ENCODE results near the gene C1QL1.
"Not testable (repeated sequence)": the region's sequence is repeated elsewhere in the genome, so short reads cannot be mapped to it uniquely, and the experiment has no call there.

C1QL1 gene

GRCh38 chr17:44961921-44962350, 6.2 kb downstream of the C1QL1 start:
- no peak for DNase-seq (ENCODE audit: low read depth)

GRCh38 chr17:44960691-44961090, 7.4 kb downstream of the C1QL1 start:
- no peak for DNase-seq (ENCODE audit: low read depth)

- DNase-seq (ENCODE audit: low read depth), result no peak
Measured at GRCh38 chr17:44959821-44960531, 8.1 kb downstream of the C1QL1 start.

GRCh38 chr17:44956998-44957981, 10.8 kb downstream of the C1QL1 start:
- no peak for DNase-seq (ENCODE audit: low read depth)

GRCh38 chr17:44955674-44956425, 12.3 kb downstream of the C1QL1 start:
- DNase-seq (ENCODE audit: low read depth), result no peak

GRCh38 chr17:44952946-44953475, 15.1 kb downstream of the C1QL1 start:
- no peak for DNase-seq (ENCODE audit: low read depth)

- DNase-seq (ENCODE audit: low read depth), result no peak
Measured at GRCh38 chr17:44948315-44948795, 19.7 kb downstream of the C1QL1 start.

- DNase-seq (ENCODE audit: low read depth), result peak; percentile 94
Measured at GRCh38 chr17:44947461-44948314, 20.4 kb downstream of the C1QL1 start, which contains the start of gene KIF18B. KIF18B (minus strand) TSS chr17:44947773; CDS start chr17:44936344, 11,429 bp downstream.

GRCh38 chr17:44945652-44946051, 22.5 kb downstream of the C1QL1 start:
- not testable (repeated sequence) for DNase-seq (ENCODE audit: low read depth)

GRCh38 chr17:44942456-44942855, 25.6 kb downstream of the C1QL1 start:
- no peak for DNase-seq (ENCODE audit: low read depth)

- no peak for DNase-seq (ENCODE audit: low read depth)
Measured at GRCh38 chr17:44941712-44942331, 26.3 kb downstream of the C1QL1 start.

GRCh38 chr17:44940768-44941167, 27.3 kb downstream of the C1QL1 start:
- no peak for DNase-seq (ENCODE audit: low read depth)

GRCh38 chr17:44940317-44940716, 27.8 kb downstream of the C1QL1 start:
- DNase-seq (ENCODE audit: low read depth), result no peak

- no peak for DNase-seq (ENCODE audit: low read depth)
Measured at GRCh38 chr17:44935116-44935515, 33.0 kb downstream of the C1QL1 start.

- DNase-seq (ENCODE audit: low read depth), result no peak
Measured at GRCh38 chr17:44934745-44935105, 33.4 kb downstream of the C1QL1 start.

- DNase-seq (ENCODE audit: low read depth), result no peak
Measured at GRCh38 chr17:44933824-44934744, 34.0 kb downstream of the C1QL1 start.

GRCh38 chr17:44932787-44933097, 35.4 kb downstream of the C1QL1 start:
- DNase-seq (ENCODE audit: low read depth), result no peak

- no peak for DNase-seq (ENCODE audit: low read depth)
Measured at GRCh38 chr17:44932096-44932786, 35.9 kb downstream of the C1QL1 start.

GRCh38 chr17:44931376-44931775, 36.7 kb downstream of the C1QL1 start:
- DNase-seq (ENCODE audit: low read depth), result no peak
